Raji (cell line): ENCODE results near the gene COX4I2.

Source experiments
- POLR2A ChIP-seq: IDR thresholded peaks from 2 replicates; pipeline ENCODE4 v1.6.1; 2011; ENCODE audit warnings: low read depth, low read length, control low read depth; ENCODE audit not compliant: insufficient read depth

The COX4I2 gene

GRCh38 chr20:31693402-31693801 is 55.7 kb downstream of the COX4I2 start:
- TF ChIP-seq POLR2A = no peak

- TF ChIP-seq POLR2A = no peak
Measured at GRCh38 chr20:31693987-31694661, 56.4 kb downstream of the COX4I2 start.
